ENCODE results near the gene SERPINA5.

GRCh38 chr14:94571395-94571794 lies 9.8 kb upstream of the SERPINA5 start:
- TF ChIP-seq ZFP30 (CRISPR knock-in tag; IDR thresholded peaks at IDR 0.05) (no peak), ZNF565 (CRISPR knock-in tag; conservative IDR thresholded peaks at IDR 0.05; ENCODE audit: low read depth) (no peak), RARB (CRISPR knock-in tag; IDR thresholded peaks at IDR 0.05) (no peak), ISL1 (CRISPR knock-in tag; IDR thresholded peaks at IDR 0.05) (no peak), GLIS3 (CRISPR knock-in tag; IDR thresholded peaks at IDR 0.05) (no peak), ZNF8 (CRISPR knock-in tag; IDR thresholded peaks at IDR 0.05) (no peak), ZFP3 (CRISPR knock-in tag; IDR thresholded peaks at IDR 0.05) (no peak), ARNTL (CRISPR knock-in tag; IDR thresholded peaks at IDR 0.05; ENCODE audit: borderline replicate concordance, low read depth) (no peak), OSR1 (CRISPR knock-in tag; IDR thresholded peaks at IDR 0.05) (no peak), PATZ1 (CRISPR knock-in tag; IDR thresholded peaks at IDR 0.05; ENCODE audit: borderline replicate concordance) (no peak), TOX (CRISPR knock-in tag; IDR thresholded peaks at IDR 0.05; ENCODE audit: borderline replicate concordance) (no peak), CSRNP3 (CRISPR knock-in tag; IDR thresholded peaks at IDR 0.05) (no peak), CSDC2 (CRISPR knock-in tag; IDR thresholded peaks at IDR 0.05) (no peak), ESRRG (CRISPR knock-in tag; IDR thresholded peaks at IDR 0.05) (no peak)
